Caco-2 (cell line): ENCODE data around the gene AOPEP. TPM values are rescaled to one million over a fixed set of nuclear protein-coding genes. Genes with fewer than 3 reads are reported as not detected.

ENCODE experiments used
- BruUV-seq: library from RNA; stranded (reverse); fragments of 400-500 nt; replicated peaks from 2 replicates; lab custom pipeline; 2021; lab: Mats Ljungman, UMichigan
- CTCF ChIA-PET: fragments of 300-600 bp; sonication (Branson Sonifier 250); formaldehyde crosslinking; loops from one replicate; lab custom pipeline; 2022; ENCODE audit warnings: antibody characterized with exemption; lab: Charles Lee
- POLR2A ChIA-PET: fragments of 300-600 bp; sonication (Branson Sonifier 250); formaldehyde crosslinking; loops from one replicate; lab custom pipeline; 2022; ENCODE audit warnings: antibody characterized with exemption; lab: Charles Lee
- DNase-seq, 2 experiments: peaks; one replicate each; pipeline versions ENCODE4 v3.0.0 to v3.0.0-alpha.2; 2020 to 2022
- H3K27me3 ChIP-seq: replicated peaks from 2 replicates; pipeline ENCODE4 v1.6.0; 2011; ENCODE audit warnings: low read length; ENCODE audit not compliant: control insufficient read depth, insufficient read depth
- H3K36me3 ChIP-seq: 2 replicates; pipeline ENCODE4 v1.5.1; 2011; ENCODE audit warnings: low read length; ENCODE audit not compliant: control insufficient read depth, insufficient read depth
- H3K4me1 ChIP-seq: fragments of 250-450 bp; sonication (Bioruptor Pico); 2 replicates; pipeline ENCODE4 v1.5.1; 2020; ENCODE audit warnings: mild to moderate bottlenecking
- H3K4me3 ChIP-seq: 2 replicates; pipeline ENCODE4 v1.5.1; 2011; ENCODE audit warnings: low read depth, mild to moderate bottlenecking, control low read depth, low read length
- H3K9me3 ChIP-seq: fragments of 250-450 bp; sonication (Bioruptor Pico); 2 replicates; pipeline ENCODE4 v1.5.1; 2020; ENCODE audit warnings: mild to moderate bottlenecking, moderate library complexity
- H3K27ac Mint-ChIP-seq: one replicate; pipeline ENCODE4 v1.8.0; 2022; ENCODE audit warnings: mixed read lengths; ENCODE audit not compliant: unreplicated experiment
- H3K27me3 Mint-ChIP-seq: one replicate; pipeline ENCODE4 v1.8.0; 2022; ENCODE audit warnings: mixed read lengths; ENCODE audit not compliant: insufficient read depth, unreplicated experiment
- H3K36me3 Mint-ChIP-seq: one replicate; pipeline ENCODE4 v1.8.0; 2022; ENCODE audit warnings: mild to moderate bottlenecking, mixed read lengths; ENCODE audit not compliant: insufficient read depth, unreplicated experiment
- H3K4me1 Mint-ChIP-seq: one replicate; pipeline ENCODE4 v1.8.0; 2022; ENCODE audit warnings: low read depth, mixed read lengths; ENCODE audit not compliant: unreplicated experiment
- H3K4me3 Mint-ChIP-seq: one replicate; pipeline ENCODE4 v1.8.0; 2022; ENCODE audit warnings: mild to moderate bottlenecking, moderate library complexity, mixed read lengths; ENCODE audit not compliant: unreplicated experiment
- H3K9me3 Mint-ChIP-seq: one replicate; pipeline ENCODE4 v1.8.0; 2022; ENCODE audit warnings: mixed read lengths; ENCODE audit not compliant: unreplicated experiment
- CTCF ChIP-seq, 2 experiments: fragments of 200-600 bp in 1 of 2; IDR thresholded peaks; 1 replicate in 1 of 2; 2 replicates in 1 of 2; pipeline versions ENCODE4 v1.5.1 to v1.8.0; 2011 to 2022; ENCODE audit warnings: antibody characterized with exemption in 1 of 2, control low read depth in 1 of 2, inconsistent platforms in 1 of 2, low read depth in 1 of 2, low read length in 1 of 2, mild to moderate bottlenecking in 1 of 2, moderate library complexity in 1 of 2; ENCODE audit not compliant: insufficient read depth in 1 of 2, severe bottlenecking in 1 of 2, unreplicated experiment in 1 of 2
- intact Hi-C: fragments of 100-400 bp; cut with micrococcal nuclease; formaldehyde crosslinking; loops from one replicate; pipeline ENCODE4 v1.10.0; 2022; ENCODE audit not compliant: unreplicated experiment
- total RNA-seq: library from RNA; stranded (reverse); gene quantifications from 2 replicates; pipeline ENCODE4 v1.2.3, GENCODE V29; 2022

The AOPEP gene
- total RNA-seq, 1 experiment from 2014 or later = 63.3 TPM

GRCh38 chr9:95100071-95100627, 373.6 kb downstream of the AOPEP start:
- no peak overlapping the region for H3K27ac Mint-ChIP-seq
- no peak overlapping the region for H3K4me3 Mint-ChIP-seq
- peaks cover 7% of the 10 kb centered on the region for H3K4me1 Mint-ChIP-seq
- no peak for DNase-seq
- H3K36me3 Mint-ChIP-seq = peaks cover 52% of the 10 kb centered on the region
- no TSS peak for BruUV-seq
- ChIA-PET POLR2A (no interaction called here), CTCF (no interaction called here)
- peaks cover 13% of the 10 kb centered on the region for H3K4me1 ChIP-seq
- H3K36me3 ChIP-seq = no peaks in the 10 kb centered on the region
- TF ChIP-seq CTCF (IDR thresholded peaks at IDR 0.05; ENCODE audit: insufficient read depth in 1 of 2, low read depth in 1 of 2, low read length in 1 of 2, severe bottlenecking in 1 of 2, unreplicated experiment in 1 of 2) = no peak
- H3K4me3 ChIP-seq = no peak overlapping the region
- H3K9me3 Mint-ChIP-seq = no peaks in the 10 kb centered on the region
- no peaks in the 10 kb centered on the region for H3K9me3 ChIP-seq
- no peaks in the 10 kb centered on the region for H3K27me3 Mint-ChIP-seq
- H3K27me3 ChIP-seq = no peaks in the 10 kb centered on the region
- intact Hi-C loops = no loop called here

GRCh38 chr9:95101326-95101725, 374.8 kb downstream of the AOPEP start:
- intact Hi-C loops = no loop called here
- ChIA-PET CTCF (interaction anchor here (0.7 kb wide), 1 partner anchor 23 kb away, joined by 3 read pairs; no protein-coding TSS in a partner anchor), POLR2A (no interaction called here)
- no peak overlapping the region for H3K27ac Mint-ChIP-seq
- H3K4me1 Mint-ChIP-seq = peaks cover 7% of the 10 kb centered on the region
- peaks cover 1% of the 10 kb centered on the region; the same call in 1 of the 2 replicates for H3K36me3 ChIP-seq
- H3K4me1 ChIP-seq = peaks cover 13% of the 10 kb centered on the region
- DNase-seq = no peak
- BruUV-seq = no TSS peak
- peaks cover 42% of the 10 kb centered on the region for H3K36me3 Mint-ChIP-seq
- no peaks in the 10 kb centered on the region for H3K9me3 Mint-ChIP-seq
- TF ChIP-seq CTCF (IDR thresholded peaks at IDR 0.05; ENCODE audit: insufficient read depth in 1 of 2, low read depth in 1 of 2, low read length in 1 of 2, severe bottlenecking in 1 of 2, unreplicated experiment in 1 of 2) = no peak
- H3K27me3 ChIP-seq = no peaks in the 10 kb centered on the region
- H3K4me3 ChIP-seq = no peak overlapping the region
- no peaks in the 10 kb centered on the region for H3K9me3 ChIP-seq
- H3K4me3 Mint-ChIP-seq = no peak overlapping the region
- no peaks in the 10 kb centered on the region for H3K27me3 Mint-ChIP-seq

GRCh38 chr9:95102001-95102433, 375.5 kb downstream of the AOPEP start:
- no peak overlapping the region for H3K27ac Mint-ChIP-seq
- H3K36me3 ChIP-seq = peaks cover 1% of the 10 kb centered on the region
- no peak for DNase-seq
- CTCF ChIA-PET = interaction anchor here (0.6 kb wide), 1 partner anchor 13 kb away, joined by 3 read pairs; no protein-coding TSS in a partner anchor
- no TSS peak for BruUV-seq
- no peak overlapping the region for H3K4me3 ChIP-seq
- H3K4me1 ChIP-seq = peaks cover 13% of the 10 kb centered on the region
- intact Hi-C loops = no loop called here
- no peaks in the 10 kb centered on the region for H3K9me3 ChIP-seq
- peaks cover 7% of the 10 kb centered on the region for H3K4me1 Mint-ChIP-seq
- POLR2A ChIA-PET = no interaction called here
- TF ChIP-seq CTCF (IDR thresholded peaks at IDR 0.05; ENCODE audit: insufficient read depth in 1 of 2, low read depth in 1 of 2, low read length in 1 of 2, severe bottlenecking in 1 of 2, unreplicated experiment in 1 of 2) = no peak
- H3K4me3 Mint-ChIP-seq = no peak overlapping the region
- no peaks in the 10 kb centered on the region for H3K9me3 Mint-ChIP-seq
- no peaks in the 10 kb centered on the region for H3K27me3 ChIP-seq
- peaks cover 47% of the 10 kb centered on the region for H3K36me3 Mint-ChIP-seq
- H3K27me3 Mint-ChIP-seq = no peaks in the 10 kb centered on the region
